Adrenal gland (tissue), 12 donors: ENCODE data around the gene TNS3. TPM values are rescaled to one million over a fixed set of nuclear protein-coding genes. Genes with fewer than 3 reads are reported as not detected.

Source experiments
- DNase-seq, 7 donors: peaks; one replicate each; pipeline ENCODE4 v3.0.0-alpha.2; 2019 to 2020
- H3K27ac ChIP-seq, 5 donors: fragments of 200-600 bp; sonication (generic) in 4 of 5; 1 replicate in 3 of 5; 2 replicates in 2 of 5; pipeline versions ENCODE4 v1.5.1 to v1.8.0; 2016 to 2020; ENCODE audit warnings: mild to moderate bottlenecking in 1 of 5
- H3K27me3 ChIP-seq: fragments of 200-600 bp; 2 replicates; pipeline ENCODE4 v1.8.0; 2021
- H3K36me3 ChIP-seq, 2 donors: fragments of 200-600 bp; replicated peaks in 1 of 2; 1 replicate in 1 of 2; 2 replicates in 1 of 2; pipeline versions ENCODE4 v1.5.1 to v1.8.0; 2018 to 2022
- H3K4me1 ChIP-seq, 2 donors: fragments of 200-600 bp; replicated peaks in 1 of 2; 1 replicate in 1 of 2; 2 replicates in 1 of 2; pipeline versions ENCODE4 v1.5.1 to v1.8.0; 2018 to 2021
- H3K4me3 ChIP-seq, 4 donors: fragments of 200-600 bp; sonication (generic) in 3 of 4; one replicate each; pipeline ENCODE4 v1.5.1; 2016 to 2018
- H3K9me3 ChIP-seq, 3 donors: fragments of 200-600 bp; sonication (generic) in 1 of 3; replicated peaks in 1 of 3; 1 replicate in 2 of 3; 2 replicates in 1 of 3; pipeline versions ENCODE4 v1.5.1 to v1.8.0; 2016 to 2021
- POLR2A ChIP-seq, 2 donors: fragments of 450-650 bp; IDR thresholded peaks; one replicate each; pipeline ENCODE4 v1.6.1; 2017; ENCODE audit warnings: antibody characterized with exemption in 2 of 2, mild to moderate bottlenecking in 2 of 2, moderate library complexity in 1 of 2
- WGBS, 4 donors: extraction: QIAGEN DNeasy Blood & Tissue Kit in 2 of 4; methylation state at CpG; one replicate each; pipeline versions ENCODE4 v1.1.5 to v1.1.7; 2013 to 2017; 5-methylcytosine and 5-hydroxymethylcytosine counted together
- intact Hi-C, 2 donors: fragments of 100-400 bp; cut with DNase I; formaldehyde crosslinking; loops; one replicate each; pipeline versions ENCODE4 v1.14.1 to v1.15.0; 2022 to 2023
- polyA plus RNA-seq, 3 donors: library from polyadenylated mRNA; stranded (reverse); fragments of 200-250 nt in 2 of 3; fragments of 350-450 nt in 1 of 3; fragmentation: Illumina TruSeq in 1 of 3; extraction: RNeasy Lipid Tissue Mini Kit (QIAGEN cat#74804) in 1 of 3; gene quantifications; one replicate each; pipeline ENCODE4 v1.2.3, GENCODE V29; 2013 to 2014
- total RNA-seq, 9 donors: library from RNA; depleted of rRNA in 4 of 9; stranded (reverse); fragments of >200 nt in 4 of 9; fragments of 120-200 nt in 1 of 9; fragmentation: NEBNext Ultra II Directional in 1 of 9; extraction: Animal tissue kit (Norgen Biotek cat#: 25700) in 1 of 9; gene quantifications; one replicate each; pipeline versions ENCODE4 v1.1.0 to v1.2.4, GENCODE V29; 2013 to 2023
- TF ChIP-seq, protein P1 (sequence below), 6 experiments: fragments of 450-650 bp in 4 of 6; fragments of 200-600 bp in 2 of 6; sonication (generic) in 1 of 6; IDR thresholded peaks; 1 replicate in 5 of 6; 2 replicates in 1 of 6; pipeline versions ENCODE4 v1.5.1 to v1.8.0; 2016 to 2021; ENCODE audit warnings: antibody characterized with exemption in 6 of 6, mild to moderate bottlenecking in 2 of 6, moderate library complexity in 1 of 6
- donor health status: healthy with polysubstance abuse.
- donor health status: Bipolar disorder and iron deficiency.
- donor health status: DM: yes; HTN: yes; CAD: no.
- donor health status: DM: no; HTN: no; CAD: no.
- donor health status: DM: no; HTN: no; CAD: no.
- donor health status: DM: yes; HTN: yes; CAD: no.

TNS3 gene
- total and polyA plus RNA-seq, 12 donors = 21.0 to 188 (median 99.8) TPM

GRCh38 chr7:47582764-47583738 is 1.1 kb upstream of the TNS3 start:
- 66 to 76% (median 70%) methylated on average over 8 to 15 of the region's 15 CpGs for WGBS, 4 donors
- no peak for TF ChIP-seq POLR2A (IDR thresholded peaks at IDR 0.05)
- TF ChIP-seq, protein P1, sequence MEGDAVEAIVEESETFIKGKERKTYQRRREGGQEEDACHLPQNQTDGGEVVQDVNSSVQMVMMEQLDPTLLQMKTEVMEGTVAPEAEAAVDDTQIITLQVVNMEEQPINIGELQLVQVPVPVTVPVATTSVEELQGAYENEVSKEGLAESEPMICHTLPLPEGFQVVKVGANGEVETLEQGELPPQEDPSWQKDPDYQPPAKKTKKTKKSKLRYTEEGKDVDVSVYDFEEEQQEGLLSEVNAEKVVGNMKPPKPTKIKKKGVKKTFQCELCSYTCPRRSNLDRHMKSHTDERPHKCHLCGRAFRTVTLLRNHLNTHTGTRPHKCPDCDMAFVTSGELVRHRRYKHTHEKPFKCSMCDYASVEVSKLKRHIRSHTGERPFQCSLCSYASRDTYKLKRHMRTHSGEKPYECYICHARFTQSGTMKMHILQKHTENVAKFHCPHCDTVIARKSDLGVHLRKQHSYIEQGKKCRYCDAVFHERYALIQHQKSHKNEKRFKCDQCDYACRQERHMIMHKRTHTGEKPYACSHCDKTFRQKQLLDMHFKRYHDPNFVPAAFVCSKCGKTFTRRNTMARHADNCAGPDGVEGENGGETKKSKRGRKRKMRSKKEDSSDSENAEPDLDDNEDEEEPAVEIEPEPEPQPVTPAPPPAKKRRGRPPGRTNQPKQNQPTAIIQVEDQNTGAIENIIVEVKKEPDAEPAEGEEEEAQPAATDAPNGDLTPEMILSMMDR (IDR thresholded peaks at IDR 0.05) = no peak
- Histone ChIP-seq H3K9me3 (no peaks in the 10 kb centered on the region), H3K4me1 (peaks cover 25 to 43% of the 10 kb centered on the region in 2 donors), H3K27ac (peak overlapping the region in 3 of 5 donors; percentile 36 to 91 (median 79)), H3K27me3 (no peaks in the 10 kb centered on the region), H3K36me3 (no peaks in the 10 kb centered on the region), H3K4me3 (no peak overlapping the region)
- intact Hi-C loops = loop anchor here in 1 of 2 donors (10.0 kb wide), 2 partner anchors 232 to 318 kb away; no protein-coding TSS in a partner anchor
- peak in 1 of 7 donors; percentile 24 for DNase-seq

GRCh38 chr7:47581438-47581803 is 490 bp downstream of the TNS3 start:
- TF ChIP-seq POLR2A (IDR thresholded peaks at IDR 0.05) = no peak
- TF ChIP-seq, protein P1 (IDR thresholded peaks at IDR 0.05) = no peak
- WGBS, 4 donors = 0 to 2% (median 1%) methylated on average over 5 to 33 of the region's 33 CpGs
- Histone ChIP-seq H3K4me1 (peaks cover 41 to 60% of the 10 kb centered on the region in 2 donors), H3K9me3 (no peaks in the 10 kb centered on the region), H3K4me3 (peak overlapping the region; percentile 68 to 91 (median 82)), H3K36me3 (no peaks in the 10 kb centered on the region), H3K27me3 (no peaks in the 10 kb centered on the region), H3K27ac (peak overlapping the region in 4 of 5 donors; percentile 78 to 91 (median 80))
- intact Hi-C loops = loop anchor here in 1 of 2 donors (10.0 kb wide), 2 partner anchors 233 to 317 kb away; no protein-coding TSS in a partner anchor
- DNase-seq = peak in 3 of 7 donors; percentile 36 to 50 (median 41)

- H3K27me3 ChIP-seq = no peaks in the 10 kb centered on the region
- peaks cover 46 to 65% of the 10 kb centered on the region in 2 donors for H3K4me1 ChIP-seq
- H3K36me3 ChIP-seq = no peaks in the 10 kb centered on the region
- DNase-seq = peak in 4 of 7 donors; percentile 44 to 71 (median 52)
- H3K27ac ChIP-seq = peak overlapping the region in 4 of 5 donors; percentile 78 to 91 (median 80)
- intact Hi-C loops = loop anchor here in 1 of 2 donors (10.0 kb wide), 2 partner anchors 234 to 316 kb away; no protein-coding TSS in a partner anchor
- WGBS, 4 donors = 2 to 26% (median 4%) methylated on average over 4 to 15 of the region's 15 CpGs
- H3K9me3 ChIP-seq = no peaks in the 10 kb centered on the region
- no peak for TF ChIP-seq POLR2A (IDR thresholded peaks at IDR 0.05)
- TF ChIP-seq, protein P1 (IDR thresholded peaks at IDR 0.05) = peak in 1 of 6 experiments; percentile 4
- H3K4me3 ChIP-seq = peak overlapping the region; percentile 30 to 91 (median 77)
These were observed 1.0 kb downstream of the TNS3 start for GRCh38 chr7:47580811-47581331.
